Measurements from ENCODE around the gene PPIF.

Gene PPIF

DNA sequence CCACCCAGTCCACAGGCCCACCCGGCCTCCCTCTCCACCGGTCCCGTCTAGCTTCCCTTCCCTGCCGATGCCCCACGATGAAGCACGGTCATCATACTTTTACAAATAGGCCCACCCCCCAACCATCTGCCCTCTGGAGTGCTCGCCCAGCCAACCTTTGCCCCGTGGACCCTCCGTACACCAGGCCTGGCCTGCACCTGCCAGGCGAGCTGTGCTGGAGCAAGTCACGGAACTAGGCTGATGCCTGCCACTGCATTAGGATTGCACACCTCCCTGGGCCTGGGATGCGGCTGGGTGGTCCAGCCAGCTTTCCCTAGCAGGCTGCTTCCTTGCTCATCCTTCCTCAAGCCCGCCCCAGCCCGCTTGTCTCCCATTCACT is 44.7 kb downstream of the PPIF start:
- Histone ChIP-seq H3K4me2 (no peak overlapping the region), H3K4me3 (no peak overlapping the region), H3K36me3 (peaks cover under 1% of the 10 kb centered on the region; the same call in 1 of the 2 replicates), H3K4me1 (peaks cover 65% of the 10 kb centered on the region), H3K27ac (peak overlapping the region; percentile 80), H4K20me1 (no peaks in the 10 kb centered on the region), H3K9ac (no peak overlapping the region), H3K27me3 (no peaks in the 10 kb centered on the region), H3K9me3 (no peaks in the 10 kb centered on the region)
- TF ChIP-seq Cebpa-rat (IDR thresholded peaks at IDR 0.05) = no peak

DNA sequence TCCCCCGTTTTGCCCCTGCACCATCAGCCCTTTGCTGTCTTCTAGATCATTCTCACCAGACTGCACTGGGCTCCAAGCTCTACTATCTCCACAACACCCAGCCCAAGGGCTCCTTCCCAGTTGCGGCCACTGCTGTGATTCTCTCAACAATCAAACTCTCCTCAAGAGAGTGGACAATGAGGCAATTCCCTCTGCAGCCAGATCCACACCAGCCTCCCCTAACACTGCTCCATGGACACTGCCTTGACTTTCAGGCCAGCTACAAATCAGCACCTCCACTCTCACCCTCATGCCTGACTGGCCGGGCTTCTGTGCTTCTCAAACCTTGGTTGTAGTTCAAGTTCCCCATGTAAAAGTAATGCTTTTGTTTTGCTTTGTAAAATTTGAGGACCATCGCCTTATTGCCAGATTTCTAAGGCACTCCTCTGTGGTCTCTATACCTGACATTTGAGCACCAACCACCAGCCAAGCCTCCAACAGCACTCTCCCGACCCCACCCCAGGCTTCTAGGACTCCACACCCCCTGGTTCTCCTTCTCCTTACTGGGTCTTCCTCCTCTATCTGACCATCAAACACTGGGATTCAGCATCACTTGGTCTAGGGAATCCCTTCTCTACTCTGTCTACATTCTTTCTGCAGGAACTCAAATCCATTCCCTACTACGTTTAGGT is 45.4 kb downstream of the PPIF start:
- H3K9ac ChIP-seq = no peak overlapping the region
- H3K27ac ChIP-seq = peak overlapping the region; percentile 80; the same call in 1 of the 2 replicates
- no peaks in the 10 kb centered on the region for H3K9me3 ChIP-seq
- H4K20me1 ChIP-seq = no peaks in the 10 kb centered on the region
- H3K4me2 ChIP-seq = no peak overlapping the region
- TF ChIP-seq Cebpa-rat (IDR thresholded peaks at IDR 0.05) = no peak
- H3K4me3 ChIP-seq = no peak overlapping the region
- no peaks in the 10 kb centered on the region for H3K36me3 ChIP-seq
- H3K27me3 ChIP-seq = no peaks in the 10 kb centered on the region
- H3K4me1 ChIP-seq = peaks cover 61% of the 10 kb centered on the region

DNA sequence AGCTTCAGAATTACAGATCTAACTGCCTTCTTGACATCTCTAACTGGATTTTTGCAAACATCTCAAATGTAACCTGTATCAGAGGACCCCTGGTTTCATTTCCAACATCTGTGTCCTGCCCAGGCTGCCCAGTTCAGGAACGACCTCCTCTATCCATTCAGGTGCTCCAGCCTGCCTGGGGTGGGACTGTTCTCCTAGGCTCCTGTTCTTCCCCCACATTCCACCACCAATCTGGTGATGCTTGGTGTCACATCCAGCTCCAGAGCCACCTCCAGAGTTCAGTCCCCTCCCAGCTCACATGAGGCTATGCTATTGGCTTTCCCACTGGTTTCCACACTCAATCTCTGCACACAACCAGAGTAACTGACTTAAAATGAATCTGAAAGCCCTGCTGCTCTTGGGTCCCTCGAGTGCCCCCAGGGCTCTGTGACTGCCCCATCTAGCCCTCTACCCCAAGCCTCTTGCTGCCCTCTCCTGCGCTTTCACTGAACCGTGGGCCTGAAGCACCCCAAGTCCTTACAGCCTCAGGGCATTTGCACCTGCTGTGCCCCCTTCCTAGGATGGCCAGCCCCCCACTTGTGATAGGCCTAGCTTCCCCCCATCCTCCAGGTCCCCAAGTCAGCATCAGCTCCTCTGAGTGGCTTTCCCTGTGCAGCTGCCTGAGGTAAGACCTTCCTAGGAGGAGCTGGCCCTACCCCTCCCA is 46.1 kb downstream of the PPIF start:
- Histone ChIP-seq H3K9ac (no peak overlapping the region), H3K9me3 (no peaks in the 10 kb centered on the region), H3K27ac (peak overlapping the region; percentile 53; the same call in 1 of the 2 replicates), H3K27me3 (no peaks in the 10 kb centered on the region), H3K4me2 (peak overlapping the region; percentile 63), H3K4me1 (peaks cover 53% of the 10 kb centered on the region), H3K36me3 (no peaks in the 10 kb centered on the region), H3K4me3 (no peak overlapping the region), H4K20me1 (no peaks in the 10 kb centered on the region)
- TF ChIP-seq Cebpa-rat (IDR thresholded peaks at IDR 0.05) = no peak

DNA sequence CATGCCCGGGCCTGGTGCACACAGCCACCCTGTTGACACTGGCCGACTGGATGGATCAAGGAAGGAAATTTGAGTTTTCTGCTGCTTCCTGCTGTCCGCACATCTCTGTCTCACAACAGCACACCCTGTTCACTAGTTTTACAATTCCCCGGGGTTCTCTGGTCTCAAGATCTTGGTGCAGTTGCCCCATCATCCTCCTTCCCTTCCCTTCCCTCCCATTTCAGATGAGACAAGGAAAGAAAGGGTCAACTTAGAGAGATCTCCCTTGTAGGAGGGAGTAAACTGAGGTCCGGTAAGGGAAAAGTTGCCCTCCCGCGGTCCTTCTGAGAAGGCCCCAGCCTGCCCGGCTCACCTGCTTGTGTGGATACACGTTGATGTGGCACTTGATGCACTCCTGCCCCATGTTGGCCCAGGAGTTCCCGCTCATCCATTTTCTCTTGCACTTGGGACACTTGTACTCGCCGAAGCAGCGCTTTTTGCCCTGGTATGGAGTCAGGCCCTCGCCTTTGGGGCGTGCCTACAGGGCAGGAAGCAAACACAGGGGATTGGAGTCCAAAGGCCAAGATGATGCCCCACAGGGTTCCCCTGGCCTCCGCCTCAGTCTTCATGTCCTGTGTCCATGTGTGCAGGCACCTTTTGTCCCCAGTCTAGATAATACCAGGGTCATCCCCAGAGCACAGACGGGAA is 46.8 kb downstream of the PPIF start:
- Histone ChIP-seq H3K4me1 (peaks cover 46% of the 10 kb centered on the region), H3K4me3 (no peak overlapping the region), H3K4me2 (peak overlapping the region; percentile 63), H3K9ac (no peak overlapping the region), H3K9me3 (no peaks in the 10 kb centered on the region), H3K27ac (peak overlapping the region; percentile 53; the same call in 1 of the 2 replicates), H3K36me3 (no peaks in the 10 kb centered on the region), H4K20me1 (no peaks in the 10 kb centered on the region), H3K27me3 (no peaks in the 10 kb centered on the region)
- TF ChIP-seq Cebpa-rat (IDR thresholded peaks at IDR 0.05) = no peak

DNA sequence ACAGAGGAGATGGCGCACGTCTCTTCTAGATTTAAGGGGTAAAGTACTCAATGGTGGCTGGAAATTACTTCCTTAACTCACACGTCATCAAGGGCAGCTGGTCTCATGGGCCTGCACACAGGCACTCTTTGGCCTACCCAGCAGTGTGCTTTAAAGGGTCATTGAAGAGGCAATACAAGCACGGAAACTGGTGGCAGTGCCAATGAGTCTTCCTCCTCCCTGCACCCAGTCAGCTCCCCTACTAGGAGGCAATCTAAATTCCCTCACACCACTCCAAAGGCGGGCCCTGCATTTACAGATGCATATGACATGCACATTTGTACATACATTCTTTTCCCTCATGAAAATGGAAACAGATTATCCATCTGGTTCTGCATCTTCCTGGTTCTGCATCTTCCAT is 47.4 kb downstream of the PPIF start:
- no peak overlapping the region for H3K9ac ChIP-seq
- H4K20me1 ChIP-seq = no peaks in the 10 kb centered on the region
- H3K36me3 ChIP-seq = no peaks in the 10 kb centered on the region
- H3K4me3 ChIP-seq = no peak overlapping the region
- H3K4me2 ChIP-seq = peak overlapping the region; percentile 63
- H3K27me3 ChIP-seq = no peaks in the 10 kb centered on the region
- H3K4me1 ChIP-seq = peaks cover 40% of the 10 kb centered on the region
- H3K27ac ChIP-seq = peak overlapping the region; percentile 53; the same call in 1 of the 2 replicates
- no peaks in the 10 kb centered on the region for H3K9me3 ChIP-seq
- TF ChIP-seq Cebpa-rat (IDR thresholded peaks at IDR 0.05) = no peak

DNA sequence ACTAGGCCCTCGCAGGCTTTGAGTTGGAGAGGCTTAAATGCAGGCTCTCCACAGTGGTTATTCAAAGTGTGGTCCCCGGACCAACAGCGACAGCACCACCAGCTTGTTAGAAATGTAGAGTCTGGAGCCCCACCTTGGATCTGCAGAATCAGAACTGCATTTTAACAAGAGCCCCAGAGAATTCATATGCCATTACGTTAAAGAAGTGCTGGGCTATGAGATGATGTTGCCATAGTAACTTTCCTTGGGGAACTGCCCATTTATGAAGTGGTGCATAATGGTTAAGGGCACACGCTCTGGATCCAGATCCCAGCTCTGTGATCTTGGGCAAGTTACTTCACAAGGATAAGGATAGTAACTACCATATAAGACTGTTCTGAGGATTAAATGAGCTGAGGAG is 49.3 kb downstream of the PPIF start:
- Histone ChIP-seq H3K4me3 (no peak overlapping the region), H3K36me3 (no peaks in the 10 kb centered on the region), H3K9me3 (no peaks in the 10 kb centered on the region), H3K9ac (no peak overlapping the region), H3K27ac (no peak overlapping the region), H3K27me3 (no peaks in the 10 kb centered on the region), H3K4me2 (0 out of 2 replicates have a peak overlapping the region, but pooled peaks have one; percentile 8), H4K20me1 (peaks cover 6% of the 10 kb centered on the region; the same call in 1 of the 2 replicates), H3K4me1 (peaks cover 23% of the 10 kb centered on the region)
- TF ChIP-seq Cebpa-rat (IDR thresholded peaks at IDR 0.05) = no peak

DNA sequence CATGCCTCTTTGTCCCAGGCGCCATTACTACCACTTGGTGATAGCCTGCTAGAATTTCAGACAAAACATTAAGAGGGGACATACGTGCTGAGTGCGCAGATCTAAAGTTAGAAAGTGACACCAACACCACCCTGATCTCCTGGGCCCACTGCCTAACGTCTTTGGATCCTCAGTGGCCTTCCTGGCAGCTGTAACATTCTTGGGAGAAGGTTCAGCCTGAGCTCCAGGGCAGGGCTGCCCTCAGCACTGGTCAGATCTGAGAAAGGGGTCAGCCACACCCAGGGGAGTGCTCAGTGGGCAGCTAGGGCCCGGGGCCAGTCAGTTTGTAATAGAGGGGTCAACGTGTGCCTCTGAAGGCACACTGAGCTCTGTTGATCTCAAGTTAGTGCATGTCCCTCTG is 49.8 kb downstream of the PPIF start:
- Histone ChIP-seq H3K36me3 (no peaks in the 10 kb centered on the region), H3K4me2 (peak overlapping the region; percentile 84), H3K4me1 (peaks cover 23% of the 10 kb centered on the region), H3K27ac (no peak overlapping the region), H4K20me1 (peaks cover 6% of the 10 kb centered on the region; the same call in 1 of the 2 replicates), H3K9me3 (no peaks in the 10 kb centered on the region), H3K27me3 (no peaks in the 10 kb centered on the region), H3K4me3 (no peak overlapping the region), H3K9ac (no peak overlapping the region)
- no peak for TF ChIP-seq Cebpa-rat (IDR thresholded peaks at IDR 0.05)

DNA sequence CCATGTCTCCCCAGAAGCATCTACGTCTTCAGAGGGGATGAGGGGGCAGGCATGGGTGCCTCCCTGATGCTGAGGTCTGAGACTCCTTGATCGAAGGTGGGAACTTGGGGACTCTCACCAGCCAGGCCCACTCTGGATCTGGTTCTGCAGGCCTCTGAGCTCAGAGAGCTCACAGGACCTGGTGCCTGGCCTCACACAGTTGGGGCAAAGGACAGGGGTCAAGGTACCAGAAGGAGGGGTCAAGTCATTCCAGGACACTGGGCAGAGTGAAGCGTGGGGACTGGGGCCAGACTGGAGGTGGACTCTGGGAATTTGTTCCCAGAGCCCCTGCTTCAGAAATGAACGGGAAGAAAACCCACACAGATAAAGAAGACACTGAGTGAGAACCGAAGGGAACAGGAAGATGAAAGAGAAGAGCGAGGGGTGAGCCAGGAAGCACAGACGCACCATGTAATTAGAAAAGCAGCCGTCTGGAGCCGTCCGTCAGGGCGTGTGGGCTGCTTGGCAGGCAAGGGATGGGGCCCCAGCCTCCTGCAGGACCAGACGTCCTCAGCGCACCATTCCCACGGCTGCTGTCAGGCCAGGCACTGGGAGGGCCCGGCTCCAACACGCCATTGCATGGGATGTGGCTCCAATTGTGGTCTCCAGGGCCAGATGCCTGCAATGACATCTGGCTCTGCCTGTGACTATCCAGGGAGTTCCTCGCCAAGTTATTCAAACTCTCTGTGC is 50.5 kb downstream of the PPIF start:
- no peak overlapping the region for H3K4me3 ChIP-seq
- no peak overlapping the region for H3K27ac ChIP-seq
- H3K4me1 ChIP-seq = peaks cover 21% of the 10 kb centered on the region
- H3K4me2 ChIP-seq = peak overlapping the region; percentile 84
- peaks cover 6% of the 10 kb centered on the region; the same call in 1 of the 2 replicates for H4K20me1 ChIP-seq
- no peak for TF ChIP-seq Cebpa-rat (IDR thresholded peaks at IDR 0.05)
- no peaks in the 10 kb centered on the region for H3K36me3 ChIP-seq
- no peaks in the 10 kb centered on the region for H3K9me3 ChIP-seq
- no peaks in the 10 kb centered on the region for H3K27me3 ChIP-seq
- H3K9ac ChIP-seq = no peak overlapping the region

DNA sequence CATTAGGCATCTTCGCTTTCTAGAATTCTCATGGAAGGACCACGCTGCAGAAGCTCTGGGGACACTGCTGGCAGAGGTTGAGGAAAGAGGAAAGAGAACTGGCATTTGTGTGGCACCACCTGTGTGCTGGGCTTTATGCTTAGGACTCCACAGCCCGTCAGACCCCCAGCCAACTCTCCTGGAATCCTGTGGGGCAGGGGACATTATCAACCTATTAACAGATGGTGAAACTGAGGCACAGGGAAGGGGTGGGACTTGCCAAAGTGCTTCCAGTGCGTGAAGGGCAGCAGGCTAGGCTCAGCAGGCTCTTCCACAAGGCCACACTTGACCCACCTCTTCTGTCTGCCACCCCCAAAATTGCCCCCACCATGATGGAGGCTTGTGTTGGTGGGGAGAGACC is 51.4 kb downstream of the PPIF start:
- TF ChIP-seq Cebpa-rat (IDR thresholded peaks at IDR 0.05) = no peak
- no peaks in the 10 kb centered on the region for H3K9me3 ChIP-seq
- peaks cover 6% of the 10 kb centered on the region; the same call in 1 of the 2 replicates for H4K20me1 ChIP-seq
- H3K4me2 ChIP-seq = peak overlapping the region; percentile 84
- peaks cover 11% of the 10 kb centered on the region for H3K4me1 ChIP-seq
- peak overlapping the region; percentile 63; the same call in 1 of the 2 replicates for H3K9ac ChIP-seq
- H3K27me3 ChIP-seq = no peaks in the 10 kb centered on the region
- no peak overlapping the region for H3K4me3 ChIP-seq
- H3K36me3 ChIP-seq = no peaks in the 10 kb centered on the region
- peak overlapping the region; percentile 75 for H3K27ac ChIP-seq

All from BLaER1 (cell line).